Fibroblast of mammary gland (primary cell): ENCODE data around the gene LYRM4.
A peak's percentile ranks its signal among the peaks of the same experiment; 100 is the strongest.

ENCODE experiments used
- DNase-seq: peaks from one replicate; pipeline ENCODE4 v3.0.0-alpha.2; 2010; ENCODE audit warnings: low read depth
- H3K4me3 ChIP-seq: 2 replicates; pipeline ENCODE4 v1.5.1; 2011; ENCODE audit warnings: low read depth, mild to moderate bottlenecking, low read length, moderate library complexity; ENCODE audit not compliant: control insufficient read depth
- TF ChIP-seq, protein P1 (sequence below): conservative IDR thresholded peaks from 2 replicates; pipeline ENCODE4 v1.5.1; 2011; ENCODE audit warnings: low read depth, low read length, inconsistent platforms; ENCODE audit not compliant: control insufficient read depth, insufficient read depth

The LYRM4 gene

DNA sequence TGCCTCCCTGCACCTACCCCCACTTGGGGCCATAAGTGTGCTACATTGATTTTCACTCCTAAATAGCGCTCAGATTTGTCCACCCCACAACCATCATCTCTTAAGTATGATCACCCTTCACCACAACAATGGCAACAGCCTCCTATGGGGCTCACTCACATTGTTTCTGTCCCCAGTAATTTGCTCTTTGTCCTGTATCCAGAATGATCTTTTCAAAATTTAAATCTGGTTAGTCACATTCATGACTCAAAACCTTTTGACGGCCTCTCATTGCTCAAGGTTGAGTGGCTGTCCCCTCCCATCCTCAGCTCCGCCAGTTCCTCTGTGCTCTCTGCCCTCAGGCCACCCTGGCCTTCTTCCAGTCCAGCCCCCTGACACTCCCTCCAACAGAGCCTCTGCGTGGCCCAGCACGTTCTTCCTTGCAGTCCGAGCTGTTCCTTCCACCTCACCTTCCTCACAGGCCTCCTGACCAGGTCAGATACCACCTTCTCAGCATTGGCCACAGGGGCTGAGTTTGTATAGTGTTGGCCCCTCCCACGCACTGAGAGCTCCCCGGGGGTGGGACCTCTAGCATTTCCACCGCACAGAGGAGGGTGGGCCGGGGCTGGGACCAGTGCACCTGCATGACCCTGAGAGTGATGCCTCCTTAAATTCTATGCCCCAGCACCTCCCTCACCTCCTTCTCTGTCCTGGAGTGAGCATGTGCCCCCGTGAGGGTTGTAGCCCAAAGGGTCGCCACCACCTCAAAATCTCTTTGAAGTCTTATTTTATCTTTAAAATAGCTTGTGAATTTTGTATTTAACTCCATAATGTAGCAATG is 178.1 kb downstream of the LYRM4 start:
- TF ChIP-seq, protein P1, sequence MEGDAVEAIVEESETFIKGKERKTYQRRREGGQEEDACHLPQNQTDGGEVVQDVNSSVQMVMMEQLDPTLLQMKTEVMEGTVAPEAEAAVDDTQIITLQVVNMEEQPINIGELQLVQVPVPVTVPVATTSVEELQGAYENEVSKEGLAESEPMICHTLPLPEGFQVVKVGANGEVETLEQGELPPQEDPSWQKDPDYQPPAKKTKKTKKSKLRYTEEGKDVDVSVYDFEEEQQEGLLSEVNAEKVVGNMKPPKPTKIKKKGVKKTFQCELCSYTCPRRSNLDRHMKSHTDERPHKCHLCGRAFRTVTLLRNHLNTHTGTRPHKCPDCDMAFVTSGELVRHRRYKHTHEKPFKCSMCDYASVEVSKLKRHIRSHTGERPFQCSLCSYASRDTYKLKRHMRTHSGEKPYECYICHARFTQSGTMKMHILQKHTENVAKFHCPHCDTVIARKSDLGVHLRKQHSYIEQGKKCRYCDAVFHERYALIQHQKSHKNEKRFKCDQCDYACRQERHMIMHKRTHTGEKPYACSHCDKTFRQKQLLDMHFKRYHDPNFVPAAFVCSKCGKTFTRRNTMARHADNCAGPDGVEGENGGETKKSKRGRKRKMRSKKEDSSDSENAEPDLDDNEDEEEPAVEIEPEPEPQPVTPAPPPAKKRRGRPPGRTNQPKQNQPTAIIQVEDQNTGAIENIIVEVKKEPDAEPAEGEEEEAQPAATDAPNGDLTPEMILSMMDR: no peak
- DNase-seq: peak; percentile 92
- no peak overlapping the region for H3K4me3 ChIP-seq

DNA sequence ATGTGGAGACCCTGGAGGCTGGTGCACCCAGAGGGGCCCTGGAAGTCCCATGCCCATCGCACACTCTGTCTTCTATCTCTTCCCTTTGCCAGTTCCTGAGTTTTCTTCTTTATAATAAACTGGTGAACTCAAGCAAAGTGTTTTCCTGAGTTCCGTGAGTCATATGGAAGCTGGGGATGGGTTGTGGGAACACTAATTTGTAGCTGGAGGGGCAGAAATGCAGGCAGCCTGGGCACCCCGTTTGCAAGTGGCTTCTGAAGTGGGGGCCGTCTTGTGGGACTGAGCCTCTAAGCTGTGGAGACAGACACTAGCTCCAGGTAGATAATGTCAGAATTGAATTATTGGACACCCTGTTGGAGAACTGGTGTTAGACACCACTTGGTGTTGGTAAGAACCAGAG is 178.8 kb downstream of the LYRM4 start:
- no peak overlapping the region for H3K4me3 ChIP-seq
- peak; percentile 38 for DNase-seq
- TF ChIP-seq, protein P1: no peak

DNA sequence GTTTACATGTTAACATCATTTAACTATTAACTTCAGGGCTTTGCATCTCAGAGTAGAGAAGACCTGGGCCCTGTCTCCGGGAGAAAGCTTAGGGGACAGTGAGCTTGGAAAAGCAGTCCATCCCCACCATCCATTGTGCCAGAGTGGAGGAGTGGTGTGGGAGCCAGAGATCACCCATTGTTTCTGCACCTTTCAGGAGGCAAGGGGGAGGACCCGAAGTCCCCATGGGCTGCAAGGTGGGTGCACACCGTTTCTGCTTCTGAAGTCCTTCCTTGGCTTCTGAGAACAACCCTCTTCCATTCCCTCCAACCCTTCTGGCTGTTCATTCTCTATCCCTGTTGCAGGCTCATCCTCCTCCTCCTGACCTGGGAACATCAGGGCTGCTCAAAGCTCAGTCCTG is 179.6 kb downstream of the LYRM4 start:
- no peak overlapping the region for H3K4me3 ChIP-seq
- no peak for DNase-seq
- TF ChIP-seq, protein P1: no peak

DNA sequence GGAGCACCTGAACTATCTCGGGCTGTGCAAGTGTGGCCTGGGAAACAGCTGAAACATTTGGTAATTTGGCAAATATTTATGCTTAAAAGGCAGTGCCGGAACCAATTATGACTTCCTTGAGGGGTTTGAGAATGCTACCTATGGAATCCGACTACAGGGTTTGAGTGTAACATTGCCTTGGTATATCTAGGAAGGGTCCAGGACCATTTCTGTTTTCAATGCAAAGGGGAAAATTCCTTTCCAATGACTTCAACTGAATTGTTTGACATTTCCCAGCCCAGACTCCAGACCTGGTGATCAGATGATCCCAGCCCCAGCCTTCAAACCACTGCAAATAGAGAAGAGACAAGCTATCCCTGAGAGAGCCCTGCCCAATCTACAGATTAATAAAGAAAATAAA is 180.2 kb downstream of the LYRM4 start:
- H3K4me3 ChIP-seq: no peak overlapping the region
- DNase-seq: no peak
- TF ChIP-seq, protein P1: no peak

DNA sequence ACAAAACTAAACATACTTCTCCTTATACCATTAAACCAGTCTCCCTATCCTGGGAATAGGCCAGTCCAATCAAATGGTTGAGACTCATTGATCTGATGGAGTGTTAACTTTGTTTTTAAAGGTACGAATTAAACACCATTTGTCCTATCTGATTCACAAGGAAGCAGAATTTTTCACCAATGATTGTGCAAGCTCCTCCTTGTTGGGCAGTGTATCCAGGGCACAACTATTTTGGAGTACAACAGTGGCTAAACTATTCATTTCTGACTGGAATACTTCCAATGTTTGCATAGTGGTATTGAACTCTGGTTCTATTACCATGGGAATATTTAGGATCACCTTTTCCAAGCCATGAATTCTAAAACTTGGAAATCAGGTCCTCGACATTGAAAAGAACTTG is 181.1 kb downstream of the LYRM4 start:
- H3K4me3 ChIP-seq: no peak overlapping the region
- TF ChIP-seq, protein P1: no peak
- DNase-seq: no peak

DNA sequence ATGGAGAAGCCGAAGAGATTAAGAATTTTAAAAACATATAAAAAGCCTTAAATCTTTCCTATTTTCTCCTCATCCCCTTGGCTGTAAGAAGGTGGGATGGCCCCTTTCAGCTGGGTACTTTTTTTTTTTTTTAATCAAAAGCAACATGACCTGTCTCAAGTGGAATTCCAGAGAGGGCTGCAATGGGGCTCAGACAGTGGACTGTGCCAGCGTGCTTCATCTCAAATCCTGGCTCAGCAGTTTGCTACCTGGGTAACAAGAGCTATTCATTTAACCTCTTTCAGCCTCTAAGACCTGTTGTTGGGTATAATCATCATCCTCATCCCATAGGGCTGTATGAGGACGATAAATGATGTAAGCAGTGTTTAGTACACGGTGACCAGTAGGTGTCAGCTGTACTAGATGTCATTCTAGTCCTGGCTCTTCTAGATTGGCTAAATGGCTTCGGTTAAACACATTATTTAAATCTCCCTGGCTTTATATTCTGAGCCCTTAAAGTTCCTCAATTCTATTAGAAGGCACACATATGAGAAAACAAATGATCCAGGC is 182.6 kb downstream of the LYRM4 start:
- H3K4me3 ChIP-seq: no peak overlapping the region
- DNase-seq: peak; percentile 30
- TF ChIP-seq, protein P1: peak; percentile 16

DNA sequence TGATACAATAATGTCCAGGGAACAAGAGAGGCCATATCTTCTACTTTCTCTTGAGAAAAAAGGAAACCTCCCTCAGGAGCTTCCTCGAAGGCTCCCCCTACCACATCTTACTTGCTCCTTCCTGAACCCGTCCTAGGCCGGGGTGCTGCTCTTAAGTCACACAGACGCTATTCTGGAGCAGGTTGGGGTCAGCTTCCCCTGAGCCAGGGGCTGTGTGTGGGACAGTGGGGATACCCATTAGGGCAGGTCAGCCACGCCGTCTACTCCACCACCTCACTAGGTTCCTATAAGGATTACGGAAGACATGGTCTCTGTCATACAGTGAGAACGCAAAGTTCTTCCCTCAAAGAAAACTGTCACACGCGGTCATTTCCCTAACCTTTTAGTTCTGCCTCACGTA is 183.8 kb downstream of the LYRM4 start:
- no peak for DNase-seq
- no peak overlapping the region for H3K4me3 ChIP-seq
- TF ChIP-seq, protein P1: no peak
